ENCODE measurements around the gene CDC14A.

GRCh38 chr1:100482748-100483147 is 130.4 kb downstream of the CDC14A start:
- TF ChIP-seq EZH2 (IDR thresholded peaks at IDR 0.05; ENCODE audit: borderline replicate concordance, low read length): no peak
- TF ChIP-seq, protein P1, sequence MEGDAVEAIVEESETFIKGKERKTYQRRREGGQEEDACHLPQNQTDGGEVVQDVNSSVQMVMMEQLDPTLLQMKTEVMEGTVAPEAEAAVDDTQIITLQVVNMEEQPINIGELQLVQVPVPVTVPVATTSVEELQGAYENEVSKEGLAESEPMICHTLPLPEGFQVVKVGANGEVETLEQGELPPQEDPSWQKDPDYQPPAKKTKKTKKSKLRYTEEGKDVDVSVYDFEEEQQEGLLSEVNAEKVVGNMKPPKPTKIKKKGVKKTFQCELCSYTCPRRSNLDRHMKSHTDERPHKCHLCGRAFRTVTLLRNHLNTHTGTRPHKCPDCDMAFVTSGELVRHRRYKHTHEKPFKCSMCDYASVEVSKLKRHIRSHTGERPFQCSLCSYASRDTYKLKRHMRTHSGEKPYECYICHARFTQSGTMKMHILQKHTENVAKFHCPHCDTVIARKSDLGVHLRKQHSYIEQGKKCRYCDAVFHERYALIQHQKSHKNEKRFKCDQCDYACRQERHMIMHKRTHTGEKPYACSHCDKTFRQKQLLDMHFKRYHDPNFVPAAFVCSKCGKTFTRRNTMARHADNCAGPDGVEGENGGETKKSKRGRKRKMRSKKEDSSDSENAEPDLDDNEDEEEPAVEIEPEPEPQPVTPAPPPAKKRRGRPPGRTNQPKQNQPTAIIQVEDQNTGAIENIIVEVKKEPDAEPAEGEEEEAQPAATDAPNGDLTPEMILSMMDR (conservative IDR thresholded peaks at IDR 0.05 in 1 of 2, IDR thresholded peaks at IDR 0.05 in 1 of 2; ENCODE audit: extremely low read depth in 1 of 2, insufficient read depth in 1 of 2, low read depth in 1 of 2, low read length in 2 of 2): no peak
